Endothelial cell of umbilical vein (primary cell): Measurements from ENCODE around the gene SYT6.

Experiments
- CTCF ChIP-seq, 2 donors: IDR thresholded peaks; 1 replicate in 1 of 2; 2 replicates in 1 of 2; pipeline ENCODE4 v1.5.1; 2011; ENCODE audit warnings: low read length in 2 of 2, mild to moderate bottlenecking in 2 of 2, moderate library complexity in 2 of 2, control low read depth in 1 of 2, inconsistent platforms in 1 of 2, low read depth in 1 of 2; ENCODE audit not compliant: insufficient read depth in 1 of 2; ENCODE audit errors: extremely low read depth in 1 of 2
- EZH2 ChIP-seq: IDR thresholded peaks from 2 replicates; pipeline ENCODE4 v1.6.1; 2012; ENCODE audit warnings: borderline replicate concordance, low read depth, mild to moderate bottlenecking, moderate library complexity, low read length, inconsistent platforms; ENCODE audit not compliant: severe bottlenecking
- GATA2 ChIP-seq: IDR thresholded peaks from 2 replicates; pipeline ENCODE4 v1.7.0; 2011; ENCODE audit warnings: low read depth, mild to moderate bottlenecking, moderate library complexity, mixed read lengths, low read length; ENCODE audit not compliant: insufficient read length, insufficient read depth
- JUN ChIP-seq: IDR thresholded peaks from 2 replicates; pipeline ENCODE4 v1.6.1; 2011; ENCODE audit warnings: borderline replicate concordance, low read depth; ENCODE audit not compliant: insufficient read length, insufficient read depth
- MAX ChIP-seq: IDR thresholded peaks from 2 replicates; pipeline ENCODE4 v1.6.1; 2011; ENCODE audit not compliant: insufficient read depth, insufficient read length
- POLR2A ChIP-seq: IDR thresholded peaks from 2 replicates; pipeline ENCODE4 v1.6.1; 2012; ENCODE audit warnings: low read depth, mild to moderate bottlenecking, control low read depth, low read length
- POLR2AphosphoS5 ChIP-seq: IDR thresholded peaks from 2 replicates; pipeline ENCODE4 v1.6.1; 2012; ENCODE audit warnings: low read depth, mild to moderate bottlenecking, control low read depth, low read length, moderate library complexity; ENCODE audit not compliant: insufficient read depth

- TF ChIP-seq CTCF (IDR thresholded peaks at IDR 0.05; ENCODE audit: extremely low read depth in 1 of 2, insufficient read depth in 1 of 2, low read depth in 1 of 2, low read length in 2 of 2) (no peak), POLR2A (no peak), EZH2 (no peak), MAX (no peak), POLR2AphosphoS5 (no peak), JUN (no peak), GATA2 (no peak)
These were observed 76.5 kb downstream of the SYT6 start for GRCh38 chr1:114077188-114077587.
